HG03066 (cell line): Measurements from ENCODE around the gene OSBPL5.
"Not testable (repeated sequence)": the region's sequence is repeated elsewhere in the genome, so short reads cannot be mapped to it uniquely, and the experiment has no call there.

ENCODE experiments used
- ATAC-seq: cut with Tn5 transposase; IDR thresholded peaks from one replicate; pipeline ENCODE4 v1.9.1; 2021; ENCODE audit warnings: low read depth; ENCODE audit not compliant: unreplicated experiment

The OSBPL5 gene

DNA sequence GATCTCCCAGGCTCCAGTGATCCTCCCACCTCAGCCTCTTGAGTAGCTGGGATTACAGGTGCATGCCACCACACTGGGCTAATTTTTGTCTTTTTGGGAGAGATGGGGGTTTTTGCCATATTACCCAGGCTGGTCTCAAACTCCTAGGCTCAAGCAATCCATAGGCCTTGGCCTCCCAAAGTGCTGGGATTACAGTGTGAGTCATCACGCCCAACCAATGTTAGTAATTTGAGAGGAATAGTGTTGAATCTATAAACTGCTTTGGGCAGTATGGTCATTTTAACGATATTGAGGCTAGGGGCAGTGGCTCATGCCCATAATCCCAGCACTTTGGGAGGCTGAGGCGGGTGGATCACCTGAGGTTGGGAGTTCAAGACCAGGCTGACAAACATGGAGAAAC lies 98.8 kb downstream of the OSBPL5 start:
- not testable (repeated sequence) for ATAC-seq

GRCh38 chr11:3064709-3065108 lies 100.4 kb downstream of the OSBPL5 start:
- not testable (repeated sequence) for ATAC-seq

GRCh38 chr11:3063876-3064275 lies 101.2 kb downstream of the OSBPL5 start:
- ATAC-seq: not testable (repeated sequence)

DNA sequence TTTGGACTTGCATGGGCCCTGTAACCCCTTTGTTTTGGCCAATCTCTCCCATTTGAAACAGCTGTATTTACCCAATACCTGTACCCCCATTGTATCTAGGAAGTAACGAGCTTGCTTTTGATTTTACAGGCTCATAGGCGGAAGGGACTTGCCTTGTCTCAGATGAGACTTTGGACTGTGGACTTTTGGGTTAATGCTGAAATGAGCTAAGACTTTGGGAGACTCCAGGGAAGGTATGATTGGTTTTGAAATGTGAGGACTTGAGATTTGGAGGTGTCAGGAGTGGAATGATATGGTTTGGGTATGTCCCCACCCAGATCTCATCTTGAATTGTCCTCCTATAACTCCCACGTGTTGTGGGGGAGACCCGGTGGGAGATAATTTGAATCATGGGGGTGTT lies 101.7 kb downstream of the OSBPL5 start:
- not testable (repeated sequence) for ATAC-seq

GRCh38 chr11:3060436-3061025 lies 104.6 kb downstream of the OSBPL5 start:
- ATAC-seq: no peak

DNA sequence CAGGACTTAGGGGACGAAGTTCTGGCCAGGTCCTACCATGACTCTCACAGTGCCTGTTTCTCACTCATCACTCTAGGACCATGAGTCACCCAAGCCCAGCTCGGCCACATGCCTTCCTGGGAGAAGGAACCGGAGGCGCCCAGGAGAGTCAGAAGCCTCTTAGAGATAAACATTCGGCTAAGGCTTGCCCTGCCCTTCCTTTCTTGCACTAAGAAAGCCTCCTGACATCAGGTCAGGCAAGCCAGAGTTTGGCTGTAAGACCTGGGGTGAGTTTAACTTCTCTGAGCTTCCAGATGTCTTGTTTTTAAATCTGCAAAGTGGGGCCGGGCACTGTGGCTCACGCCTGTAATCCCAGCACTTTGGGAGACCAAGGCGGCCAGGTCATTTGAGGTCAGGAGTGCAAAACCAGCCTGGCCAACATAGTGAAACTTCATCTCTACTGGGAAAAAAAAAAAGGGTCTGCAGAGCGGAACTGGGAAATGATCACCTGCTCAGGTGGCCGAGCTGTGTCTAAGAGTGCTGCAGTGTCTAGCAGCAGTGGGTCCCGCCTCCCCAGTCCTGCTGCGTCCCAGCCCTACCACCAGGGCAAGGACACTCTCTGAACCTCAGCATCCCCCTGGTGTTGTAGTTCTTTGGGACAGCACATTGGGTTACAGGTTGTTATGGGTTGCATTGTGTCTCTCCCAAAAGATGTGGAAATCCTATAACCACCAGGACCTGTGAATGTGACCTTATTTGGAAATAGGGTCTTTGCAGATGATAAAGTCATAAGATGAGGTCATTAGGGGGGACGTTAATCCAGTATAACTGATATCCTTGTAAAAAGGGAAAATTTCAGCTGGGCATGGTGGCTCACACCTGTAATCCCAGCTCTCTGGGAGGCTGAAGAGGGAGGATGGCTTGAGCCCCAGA lies 106.1 kb downstream of the OSBPL5 start:
- no peak for ATAC-seq

GRCh38 chr11:3057069-3057963 lies 107.8 kb downstream of the OSBPL5 start, which contains the start of gene CARS1:
CARS1 (minus strand) TSS chr11:3057423; CDS start chr11:3057367, 56 bp downstream.
- ATAC-seq: peak; percentile 98

- no peak for ATAC-seq
Measured at GRCh38 chr11:3056296-3057068, 108.6 kb downstream of the OSBPL5 start.

DNA sequence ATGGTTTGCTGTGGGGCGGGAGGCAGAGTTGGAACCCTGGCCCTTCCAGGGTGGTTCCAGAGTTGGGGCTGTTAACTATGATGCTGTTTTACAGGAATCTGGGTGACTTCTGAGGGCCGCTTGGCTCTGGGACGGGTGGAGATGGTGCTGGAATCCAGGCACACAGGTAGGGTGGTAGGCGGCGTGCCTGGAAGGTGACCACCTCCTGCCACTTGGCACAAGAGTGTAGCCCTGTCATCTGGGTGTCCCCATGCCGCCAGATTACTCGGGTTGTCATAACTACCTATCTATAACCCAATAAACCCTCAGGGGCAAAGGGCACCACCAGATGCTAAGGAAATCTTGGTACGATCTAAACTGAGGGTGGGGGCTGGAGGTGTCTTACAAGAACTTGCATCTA lies 109.2 kb downstream of the OSBPL5 start:
- ATAC-seq: no peak

- ATAC-seq: no peak
Measured at GRCh38 chr11:3052567-3052966, 112.5 kb downstream of the OSBPL5 start.

DNA sequence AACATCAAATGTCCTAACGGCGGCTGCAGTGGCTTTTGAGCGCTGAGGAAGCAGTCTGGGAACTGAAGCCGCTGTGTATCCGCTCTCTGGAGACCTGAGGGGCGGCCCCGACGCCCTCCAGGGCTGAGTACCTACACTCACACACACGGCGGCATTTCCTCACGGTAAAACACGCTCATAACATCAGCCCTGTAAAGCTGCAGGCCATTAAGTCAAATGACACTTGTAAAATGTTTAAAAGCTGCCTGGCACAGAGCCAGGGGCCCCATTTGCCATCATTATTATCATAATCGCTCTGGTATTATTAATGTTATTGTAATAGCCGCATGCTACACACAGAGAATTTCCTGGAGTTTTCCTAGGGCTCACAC lies 113.0 kb downstream of the OSBPL5 start:
- ATAC-seq: no peak

DNA sequence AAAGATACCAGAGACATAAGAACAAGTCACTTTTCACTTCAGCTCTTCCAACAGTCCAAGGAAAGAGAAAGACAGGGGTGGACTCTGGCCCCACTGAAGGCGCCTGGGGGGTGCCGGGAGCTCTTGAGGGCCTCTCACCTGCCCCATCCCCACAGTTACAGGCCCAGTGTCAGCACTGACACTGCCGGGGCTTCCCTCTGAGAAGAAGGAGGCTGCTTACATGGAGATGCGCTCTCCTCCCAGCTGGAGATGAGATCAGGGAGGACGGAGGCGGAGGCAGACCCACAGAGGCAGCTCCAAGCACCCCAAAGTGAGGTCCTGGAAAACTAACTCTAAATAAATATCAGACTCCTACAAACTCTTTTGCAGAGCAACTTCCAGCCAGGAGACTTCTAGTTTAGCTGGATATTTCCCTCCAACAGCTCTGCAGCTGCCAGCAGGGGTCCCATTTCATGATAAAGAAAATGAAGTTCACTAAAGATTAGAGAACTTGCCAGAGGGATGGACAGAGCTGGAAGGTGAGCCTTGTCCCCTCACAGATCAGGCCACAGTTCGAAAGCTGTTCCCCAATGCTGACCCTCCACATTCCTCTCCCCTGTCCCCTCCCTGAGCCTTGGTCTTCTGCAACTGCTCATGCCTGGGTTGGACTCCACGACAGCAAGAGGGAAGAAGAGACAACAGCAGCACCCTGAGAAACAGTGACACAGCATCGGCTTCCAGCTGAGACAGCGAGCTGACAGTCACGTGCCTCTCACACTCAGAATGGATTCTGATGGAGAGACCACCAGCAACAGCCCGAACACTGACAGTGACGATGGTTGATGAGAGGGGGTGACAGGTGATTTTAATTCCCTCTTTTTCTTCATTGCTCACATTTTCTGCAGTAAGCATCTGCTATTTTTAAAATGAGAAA lies 113.7 kb downstream of the OSBPL5 start:
- ATAC-seq: no peak

- no peak for ATAC-seq
Measured at GRCh38 chr11:3050386-3051195, 114.5 kb downstream of the OSBPL5 start.

GRCh38 chr11:3049430-3050243 lies 115.5 kb downstream of the OSBPL5 start:
- peak; percentile 97 for ATAC-seq

DNA sequence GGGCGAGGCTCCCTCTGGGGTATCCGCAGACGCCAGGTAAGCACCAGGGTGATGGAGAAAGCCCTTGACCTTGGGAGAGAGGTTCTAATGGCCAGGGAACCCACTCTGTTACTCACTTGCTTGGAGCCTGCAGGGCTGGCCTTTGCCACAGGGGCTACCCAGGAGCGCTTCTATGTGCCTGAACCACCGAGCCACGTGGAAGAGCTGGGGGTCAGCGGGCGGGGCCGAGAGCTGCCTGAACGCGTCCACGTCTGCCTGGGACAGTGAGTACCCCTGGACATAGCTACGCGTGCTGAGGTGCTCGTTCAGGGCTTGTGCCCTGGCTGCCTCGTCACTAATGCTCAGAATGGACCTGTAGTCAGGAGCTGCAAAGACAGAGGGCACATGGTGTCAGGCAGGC lies 117.5 kb downstream of the OSBPL5 start:
- no peak for ATAC-seq

- no peak for ATAC-seq
Measured at GRCh38 chr11:3046641-3047040, 118.5 kb downstream of the OSBPL5 start.

DNA sequence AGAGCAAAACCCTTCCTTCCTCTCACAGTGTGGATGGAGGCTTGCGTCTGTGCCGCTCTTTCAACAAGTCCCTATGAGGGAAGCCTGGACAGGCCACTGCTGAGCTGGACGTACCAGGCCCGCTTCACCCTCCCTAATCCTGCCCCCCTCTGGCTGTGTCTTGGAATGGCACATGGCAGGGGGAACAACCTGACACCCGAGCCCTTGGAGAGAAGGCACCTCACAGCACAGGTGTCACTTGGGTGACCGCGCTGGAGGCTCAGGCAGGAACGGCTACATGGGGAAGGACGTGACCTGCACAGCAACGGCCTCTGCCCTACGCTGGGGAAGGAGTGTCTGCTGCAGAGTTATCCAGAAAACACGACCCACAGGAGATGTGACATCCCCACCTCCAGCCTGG lies 118.9 kb downstream of the OSBPL5 start:
- no peak for ATAC-seq

- ATAC-seq: no peak
Measured at GRCh38 chr11:3044915-3045314, 120.2 kb downstream of the OSBPL5 start.
